ENCODE measurements around the gene CACNB4. TPM values are rescaled to one million over a fixed set of nuclear protein-coding genes. Genes with fewer than 3 reads are reported as not detected.
A peak's percentile ranks its signal among the peaks of the same experiment; 100 is the strongest.

The CACNB4 gene
- polyA plus RNA-seq, 1 experiment = 0.12 TPM

- DNase-seq (ENCODE audit: low read depth) = no peak
- ChIA-PET CTCF (no interaction called here), POLR2A (no interaction called here)
- H3K4me3 ChIP-seq (ENCODE audit: low read depth, low read length) = no peak overlapping the region
- no peaks in the 10 kb centered on the region for H3K27me3 ChIP-seq (ENCODE audit: control insufficient read depth, insufficient read depth, low read length)
- TF ChIP-seq CTCF (IDR thresholded peaks at IDR 0.05; ENCODE audit: insufficient read depth, low read depth, low read length) = no peak
- no peaks in the 10 kb centered on the region for H3K36me3 ChIP-seq (ENCODE audit: control insufficient read depth, insufficient read depth, low read length)
Observed at GRCh38 chr2:151830961-151831360, 267.9 kb downstream of the CACNB4 start.

- Histone ChIP-seq H3K27me3 (ENCODE audit: control insufficient read depth, insufficient read depth, low read length) (no peaks in the 10 kb centered on the region), H3K36me3 (ENCODE audit: control insufficient read depth, insufficient read depth, low read length) (no peaks in the 10 kb centered on the region), H3K4me3 (ENCODE audit: low read depth, low read length) (peak overlapping the region; percentile 77)
- no peak for TF ChIP-seq CTCF (IDR thresholded peaks at IDR 0.05; ENCODE audit: insufficient read depth, low read depth, low read length)
- POLR2A ChIA-PET = no interaction called here
- CTCF ChIA-PET = no interaction called here
- DNase-seq (ENCODE audit: low read depth) = no peak
Observed at GRCh38 chr2:151828890-151829324, 269.9 kb downstream of the CACNB4 start.

GRCh38 chr2:151828143-151828889 lies 270.5 kb downstream of the CACNB4 start, which contains the start of gene ARL5A:
TSS of gene ARL5A (minus strand) at chr2:151828421. CDS start at chr2:151828176, 245 bp downstream.
- peak; percentile 79 for DNase-seq (ENCODE audit: low read depth)
- no peaks in the 10 kb centered on the region for H3K36me3 ChIP-seq (ENCODE audit: control insufficient read depth, insufficient read depth, low read length)
- peak within 1 kb of the TSS; percentile 77 for H3K4me3 ChIP-seq (ENCODE audit: low read depth, low read length)
- no peaks in the 10 kb centered on the region for H3K27me3 ChIP-seq (ENCODE audit: control insufficient read depth, insufficient read depth, low read length)
- CTCF ChIA-PET = interaction anchor here (0.8 kb wide), 1 partner anchor 197 kb away, joined by 5 read pairs; no protein-coding TSS in a partner anchor
- POLR2A ChIA-PET = interaction anchor here (0.5 to 0.6 kb wide), 3 partner anchors 29 to 461 kb away, joined by 3 to 4 read pairs (median 4); no protein-coding TSS in a partner anchor
- TF ChIP-seq CTCF (IDR thresholded peaks at IDR 0.05; ENCODE audit: insufficient read depth, low read depth, low read length) = no peak

GRCh38 chr2:151827564-151828142 lies 271.2 kb downstream of the CACNB4 start:
- no peaks in the 10 kb centered on the region for H3K27me3 ChIP-seq (ENCODE audit: control insufficient read depth, insufficient read depth, low read length)
- DNase-seq (ENCODE audit: low read depth) = no peak
- no peak for TF ChIP-seq CTCF (IDR thresholded peaks at IDR 0.05; ENCODE audit: insufficient read depth, low read depth, low read length)
- CTCF ChIA-PET = interaction anchor here (0.8 to 1.7 kb wide), 2 partner anchors 21 to 198 kb away, joined by 5 read pairs; no protein-coding TSS in a partner anchor
- H3K36me3 ChIP-seq (ENCODE audit: control insufficient read depth, insufficient read depth, low read length) = no peaks in the 10 kb centered on the region
- POLR2A ChIA-PET = interaction anchor here (0.5 to 0.6 kb wide), 3 partner anchors 28 to 460 kb away, joined by 3 to 4 read pairs (median 4); no protein-coding TSS in a partner anchor
- peak overlapping the region; percentile 77 for H3K4me3 ChIP-seq (ENCODE audit: low read depth, low read length)

- Histone ChIP-seq H3K4me3 (ENCODE audit: low read depth, low read length) (peak overlapping the region; percentile 77), H3K36me3 (ENCODE audit: control insufficient read depth, insufficient read depth, low read length) (no peaks in the 10 kb centered on the region), H3K27me3 (ENCODE audit: control insufficient read depth, insufficient read depth, low read length) (no peaks in the 10 kb centered on the region)
- ChIA-PET POLR2A (no interaction called here), CTCF (interaction anchor here (1.7 kb wide), 1 partner anchor 20 kb away, joined by 5 read pairs; no protein-coding TSS in a partner anchor)
- TF ChIP-seq CTCF (IDR thresholded peaks at IDR 0.05; ENCODE audit: insufficient read depth, low read depth, low read length) = no peak
- DNase-seq (ENCODE audit: low read depth) = no peak
Observed at GRCh38 chr2:151826737-151827157, 272.1 kb downstream of the CACNB4 start.

Data from BJ (cell line).